B cell (primary cell): ENCODE results near the gene HDLBP.
"Not testable (repeated sequence)": the region's sequence is repeated elsewhere in the genome, so short reads cannot be mapped to it uniquely, and the experiment has no call there.

ENCODE experiments used
- CTCF ChIP-seq: fragments of 200-600 bp; IDR thresholded peaks from one replicate; pipeline ENCODE4 v1.8.0; 2022; ENCODE audit warnings: antibody characterized with exemption, mild to moderate bottlenecking
- EZH2 ChIP-seq: IDR thresholded peaks from 2 replicates; pipeline ENCODE4 v1.6.1; 2012; ENCODE audit warnings: borderline replicate concordance, low read depth, mild to moderate bottlenecking, moderate library complexity, low read length; ENCODE audit not compliant: insufficient read depth, poor library complexity, severe bottlenecking

GRCh38 chr2:241278306-241278705 lies 37.2 kb downstream of the HDLBP start:
- TF ChIP-seq CTCF, EZH2: not testable (repeated sequence)
